HepG2 (cell line): ENCODE measurements around the gene LRPAP1. TPM values are rescaled to one million over a fixed set of nuclear protein-coding genes. Genes with fewer than 3 reads are reported as not detected.
A peak's percentile ranks its signal among the peaks of the same experiment; 100 is the strongest.

Experiments used
- ASH2L ChIP-seq: fragments of 300-600, 200-600 bp; sonication (generic); IDR thresholded peaks from 2 replicates; pipeline ENCODE4 v1.7.0; 2017; ENCODE audit warnings: low read depth, mild to moderate bottlenecking, moderate library complexity, mixed read lengths, low read length; ENCODE audit not compliant: insufficient read length
- BHLHE40 ChIP-seq: IDR thresholded peaks from 2 replicates; pipeline ENCODE4 v1.6.1; 2011; ENCODE audit warnings: low read length, improper control_type of control experiment
- CERS6 ChIP-seq: sonication (generic); formaldehyde crosslinking; IDR thresholded peaks from 2 replicates; pipeline ENCODE4 v1.5.0; 2020; ENCODE audit warnings: missing genetic modification reagents
- FOXA3 ChIP-seq: IDR thresholded peaks from 2 replicates; pipeline ENCODE4 v1.6.1; 2016; ENCODE audit warnings: missing genetic modification reagents, missing compliant biosample characterization
- FOXJ3 ChIP-seq: sonication (generic); formaldehyde crosslinking; IDR thresholded peaks from 2 replicates; pipeline ENCODE4 v1.4.0; 2020; ENCODE audit warnings: missing genetic modification reagents, mild to moderate bottlenecking, borderline replicate concordance
- HNF4G ChIP-seq, 2 experiments: sonication (generic) in 1 of 2; formaldehyde crosslinking in 1 of 2; IDR thresholded peaks; 2 replicates each; pipeline versions ENCODE4 v1.4.0 to v1.6.1; 2011 to 2020; ENCODE audit warnings: borderline replicate concordance in 2 of 2, low read depth in 2 of 2, mild to moderate bottlenecking in 2 of 2, low read length in 1 of 2, missing genetic modification reagents in 1 of 2, moderate library complexity in 1 of 2
- HNRNPH1 ChIP-seq: fragments of 200-400 bp; formaldehyde crosslinking; optimal IDR thresholded peaks from 2 replicates; pipeline ENCODE3; 2017; ENCODE audit warnings: mild to moderate bottlenecking, low read depth, low read length
- HOXA7 ChIP-seq: sonication (generic); formaldehyde crosslinking; IDR thresholded peaks from 2 replicates; pipeline ENCODE4 v1.8.1; 2022; ENCODE audit warnings: mild to moderate bottlenecking, missing genetic modification reagents, moderate library complexity
- MTF1 ChIP-seq: sonication (generic); formaldehyde crosslinking; IDR thresholded peaks from 2 replicates; pipeline ENCODE4 v1.5.0; 2020; ENCODE audit warnings: missing genetic modification reagents
- PBX2 ChIP-seq: IDR thresholded peaks from 2 replicates; pipeline ENCODE4 v1.6.1; 2016; ENCODE audit warnings: control low read depth
- PRMT3 ChIP-seq: sonication (generic); formaldehyde crosslinking; IDR thresholded peaks from 2 replicates; pipeline ENCODE4 v1.8.1; 2022; ENCODE audit warnings: low read depth, mild to moderate bottlenecking, moderate library complexity, missing genetic modification reagents, borderline replicate concordance
- RBM22 ChIP-seq: fragments of 200-400 bp; formaldehyde crosslinking; optimal IDR thresholded peaks from 2 replicates; pipeline ENCODE3; 2017; ENCODE audit warnings: mild to moderate bottlenecking, low read length, moderate library complexity
- REXO4 ChIP-seq: sonication (generic); formaldehyde crosslinking; IDR thresholded peaks from 2 replicates; pipeline ENCODE4 v1.8.0; 2022; ENCODE audit warnings: missing genetic modification reagents, mild to moderate bottlenecking, borderline replicate concordance
- ZBTB4 ChIP-seq: sonication (generic); formaldehyde crosslinking; IDR thresholded peaks from 2 replicates; pipeline ENCODE4 v1.4.0; 2020; ENCODE audit warnings: missing genetic modification reagents, mild to moderate bottlenecking, borderline replicate concordance
- ZFP1 ChIP-seq: IDR thresholded peaks from 2 replicates; pipeline ENCODE4 v1.6.1; 2016
- ZKSCAN1 ChIP-seq: fragments of 150-350 bp; IDR thresholded peaks from 2 replicates; pipeline ENCODE4 v1.6.1; 2014; ENCODE audit warnings: low read length
- ZNF276 ChIP-seq: sonication (generic); formaldehyde crosslinking; IDR thresholded peaks from 2 replicates; pipeline ENCODE4 v1.4.0; 2020; ENCODE audit warnings: mild to moderate bottlenecking, low read depth, missing genetic modification reagents
- ZNF333 ChIP-seq: sonication (generic); formaldehyde crosslinking; IDR thresholded peaks from 2 replicates; pipeline ENCODE4 v1.4.0; 2020; ENCODE audit warnings: mild to moderate bottlenecking, missing genetic modification reagents, borderline replicate concordance
- ZNF563 ChIP-seq: sonication (generic); formaldehyde crosslinking; IDR thresholded peaks from 2 replicates; pipeline ENCODE4 v1.8.0; 2022; ENCODE audit warnings: mild to moderate bottlenecking, moderate library complexity, missing genetic modification reagents
- ZNF710 ChIP-seq: sonication (generic); formaldehyde crosslinking; IDR thresholded peaks from 2 replicates; pipeline ENCODE4 v1.5.0; 2020; ENCODE audit warnings: mild to moderate bottlenecking, missing genetic modification reagents, borderline replicate concordance
- ZNF713 ChIP-seq: sonication (generic); formaldehyde crosslinking; IDR thresholded peaks from 2 replicates; pipeline ENCODE4 v1.4.0; 2020; ENCODE audit warnings: mild to moderate bottlenecking, missing genetic modification reagents
- polyA plus RNA-seq, 8 experiments: library from polyadenylated mRNA; depleted of rRNA in 3 of 8; stranded (reverse) in 7 of 8; unstranded in 1 of 8; fragments of >200 nt; fragmentation: Illumina TruSeq in 4 of 8; extraction: Trizol in 4 of 8; gene quantifications; 2 replicates each; pipeline versions ENCODE4 v1.2.1 to v1.2.3, GENCODE V29; 2011 to 2016; ENCODE audit warnings: low read depth in 4 of 8, missing spikeins in 1 of 8, mixed read lengths in 1 of 8; ENCODE audit not compliant: insufficient read depth in 1 of 8
- total RNA-seq, 5 experiments: library from RNA; depleted of rRNA; stranded (reverse); fragments of >200 nt; fragmentation: Illumina TruSeq; extraction: Trizol; gene quantifications; 2 replicates each; pipeline ENCODE4 v1.2.3, GENCODE V29; 2016; ENCODE audit warnings: low read depth in 1 of 5

The LRPAP1 gene
- total and polyA plus RNA-seq, 2 of the 13 experiments (the other 11 are each of a cell fraction or from before 2014, with no cell fraction given): 153 to 191 TPM

- TF ChIP-seq BHLHE40 (no peak), ZFP1 (CRISPR knock-in tag) (no peak), ZNF276 (CRISPR knock-in tag) (no peak), FOXJ3 (CRISPR knock-in tag) (no peak), REXO4 (no peak), ZNF333 (no peak), HNRNPH1 (no peak), ZBTB4 (CRISPR knock-in tag) (no peak), ZNF713 (CRISPR knock-in tag) (no peak), MTF1 (no peak), FOXA3 (CRISPR knock-in tag) (no peak), ASH2L (no peak), ZNF563 (CRISPR knock-in tag) (no peak), RBM22 (no peak), PRMT3 (CRISPR knock-in tag) (no peak), ZKSCAN1 (no peak), CERS6 (CRISPR knock-in tag) (no peak), HNF4G (IDR thresholded peaks at IDR 0.05; ENCODE audit: borderline replicate concordance, low read depth, low read length) (peak; percentile 65; the same call in 1 of the 2 replicates), HNF4G (CRISPR knock-in tag; IDR thresholded peaks at IDR 0.05; ENCODE audit: borderline replicate concordance, low read depth) (no peak), PBX2 (no peak), HOXA7 (CRISPR knock-in tag) (no peak), ZNF710 (no peak)
Measured at GRCh38 chr4:3462321-3462789, 69.9 kb downstream of the LRPAP1 start (continued).
